Measurements from ENCODE around the gene CHMP3. TPM values are rescaled to one million over a fixed set of nuclear protein-coding genes. Genes with fewer than 3 reads are reported as not detected.
"Not testable (repeated sequence)": the region's sequence is repeated elsewhere in the genome, so short reads cannot be mapped to it uniquely, and the experiment has no call there.

The CHMP3 gene
- total RNA-seq, 1 experiment from 2014 or later: 22.7 TPM

DNA sequence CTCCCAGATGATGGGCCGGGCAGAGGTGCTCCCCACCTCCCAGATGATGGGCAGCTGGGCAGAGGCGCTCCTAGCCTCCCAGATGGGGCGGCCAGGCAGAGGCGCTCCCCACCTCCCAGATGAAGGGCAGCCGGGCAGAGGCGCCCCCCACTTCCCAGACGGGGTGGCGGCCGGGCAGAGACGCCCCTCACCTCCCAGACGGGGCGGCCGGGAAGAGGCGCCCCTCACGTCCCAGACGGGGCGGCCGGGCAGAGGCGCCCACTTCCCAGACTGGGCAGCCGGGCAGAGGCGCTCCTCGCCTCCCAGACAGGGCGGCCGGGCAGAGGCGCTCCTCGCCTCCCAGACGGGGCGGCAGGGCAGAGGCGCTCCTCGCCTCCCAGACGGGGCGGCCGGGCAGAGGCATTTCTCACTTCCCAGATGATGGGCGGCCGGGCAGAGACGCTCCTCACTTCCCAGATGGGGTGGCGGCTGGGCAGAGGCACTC is 14.3 kb downstream of the CHMP3 start:
- H3K27me3 Mint-ChIP-seq (ENCODE audit: low read depth); H3K27ac Mint-ChIP-seq; CTCF ChIA-PET; POLR2A ChIA-PET; ATAC-seq; DNase-seq (ENCODE audit: low spot score); H3K4me1 Mint-ChIP-seq; H3K4me3 Mint-ChIP-seq: not testable (repeated sequence)
- Mint-ChIP-seq H3K9me3 (peaks cover 48% of the 10 kb centered on the region), H3K36me3 (peaks cover 66% of the 10 kb centered on the region)

- H3K4me3 Mint-ChIP-seq; H3K27ac Mint-ChIP-seq; CTCF ChIA-PET; POLR2A ChIA-PET; H3K27me3 Mint-ChIP-seq (ENCODE audit: low read depth); DNase-seq (ENCODE audit: low spot score); ATAC-seq; H3K4me1 Mint-ChIP-seq: not testable (repeated sequence)
- peaks cover 72% of the 10 kb centered on the region for H3K36me3 Mint-ChIP-seq
- TF ChIP-seq GABPB1 (CRISPR knock-in tag; IDR thresholded peaks at IDR 0.05): peak; percentile 40; the same call in 1 of the 2 replicates
- H3K9me3 Mint-ChIP-seq: peaks cover 54% of the 10 kb centered on the region
These were observed 14.9 kb downstream of the CHMP3 start for GRCh38 chr2:86548165-86548912.

- H3K27ac Mint-ChIP-seq; POLR2A ChIA-PET; DNase-seq (ENCODE audit: low spot score); CTCF ChIA-PET; H3K4me3 Mint-ChIP-seq; H3K27me3 Mint-ChIP-seq (ENCODE audit: low read depth); ATAC-seq; H3K4me1 Mint-ChIP-seq: not testable (repeated sequence)
- Mint-ChIP-seq H3K36me3 (peaks cover 50% of the 10 kb centered on the region), H3K9me3 (peaks cover 42% of the 10 kb centered on the region)
These were observed 17.8 kb downstream of the CHMP3 start for GRCh38 chr2:86545296-86545924.

- peaks cover 42% of the 10 kb centered on the region for H3K9me3 Mint-ChIP-seq
- CTCF ChIA-PET; DNase-seq (ENCODE audit: low spot score); H3K4me1 Mint-ChIP-seq; H3K27ac Mint-ChIP-seq; H3K27me3 Mint-ChIP-seq (ENCODE audit: low read depth); ATAC-seq; H3K4me3 Mint-ChIP-seq; POLR2A ChIA-PET: not testable (repeated sequence)
- H3K36me3 Mint-ChIP-seq: peaks cover 47% of the 10 kb centered on the region
These were observed 18.8 kb downstream of the CHMP3 start for GRCh38 chr2:86544278-86545099.

DNA sequence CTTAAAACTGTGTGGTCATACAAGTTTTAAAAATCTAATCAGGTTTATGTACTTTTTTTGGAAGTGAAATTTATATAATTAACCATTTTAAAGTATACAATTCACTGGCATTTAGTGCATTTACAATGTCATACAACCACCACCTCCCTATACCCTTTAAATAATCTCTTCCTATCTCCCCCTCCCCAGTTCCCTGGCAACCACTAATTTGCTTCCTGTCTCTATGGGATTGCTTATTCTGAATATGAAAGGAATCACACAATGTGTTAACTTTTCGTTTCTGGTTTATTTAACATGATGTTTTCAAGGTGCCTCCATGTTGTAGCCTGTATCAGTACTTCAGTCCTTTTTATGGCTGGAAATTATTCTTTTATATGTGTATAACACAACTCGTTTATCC is 19.4 kb downstream of the CHMP3 start:
- H3K4me1 Mint-ChIP-seq: peaks cover 9% of the 10 kb centered on the region
- CTCF ChIA-PET: no interaction called here
- H3K27ac Mint-ChIP-seq: no peak overlapping the region
- DNase-seq (ENCODE audit: low spot score): no peak
- H3K36me3 Mint-ChIP-seq: peaks cover 50% of the 10 kb centered on the region
- H3K4me3 Mint-ChIP-seq: no peak overlapping the region
- H3K9me3 Mint-ChIP-seq: peaks cover 46% of the 10 kb centered on the region
- no peak for ATAC-seq
- POLR2A ChIA-PET: no interaction called here
- peaks cover 3% of the 10 kb centered on the region; the same call in 1 of the 2 replicates for H3K27me3 Mint-ChIP-seq (ENCODE audit: low read depth)
- TF ChIP-seq NFE2L1 (CRISPR knock-in tag; IDR thresholded peaks at IDR 0.05): no peak
- TF ChIP-seq SP1 (CRISPR knock-in tag; conservative IDR thresholded peaks at IDR 0.05): no peak
- TF ChIP-seq ETV6 (CRISPR knock-in tag; IDR thresholded peaks at IDR 0.05): no peak

DNA sequence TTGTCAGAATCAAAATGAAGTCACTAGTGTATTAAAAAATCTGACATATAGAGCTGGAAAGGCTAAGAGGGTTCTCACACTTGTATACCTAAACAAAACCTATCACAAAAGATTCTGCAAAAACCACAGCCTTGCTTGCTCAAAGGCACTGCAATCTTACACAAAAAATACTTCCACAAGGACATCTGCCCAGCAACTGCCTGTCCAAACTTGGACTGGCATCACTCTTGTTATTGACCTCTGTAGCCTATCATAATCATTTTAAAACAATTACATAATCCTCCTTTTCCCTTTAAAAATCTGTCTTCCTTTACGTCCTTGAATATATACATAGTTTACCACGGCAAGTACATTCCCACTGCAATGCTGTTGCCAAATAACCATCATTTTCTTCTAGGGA is 19.9 kb downstream of the CHMP3 start:
- peaks cover 9% of the 10 kb centered on the region for H3K4me1 Mint-ChIP-seq
- ATAC-seq (no peak), DNase-seq (ENCODE audit: low spot score) (no peak)
- H3K27me3 Mint-ChIP-seq (ENCODE audit: low read depth): peaks cover 3% of the 10 kb centered on the region; the same call in 1 of the 2 replicates
- H3K4me3 Mint-ChIP-seq: no peak overlapping the region
- ChIA-PET CTCF (no interaction called here), POLR2A (no interaction called here)
- TF ChIP-seq CBFB (CRISPR knock-in tag; IDR thresholded peaks at IDR 0.05; ENCODE audit: low read depth) (no peak), FOXK1 (CRISPR knock-in tag; IDR thresholded peaks at IDR 0.05) (no peak)
- H3K27ac Mint-ChIP-seq: no peak overlapping the region
- H3K9me3 Mint-ChIP-seq: peaks cover 48% of the 10 kb centered on the region
- H3K36me3 Mint-ChIP-seq: peaks cover 47% of the 10 kb centered on the region

DNA sequence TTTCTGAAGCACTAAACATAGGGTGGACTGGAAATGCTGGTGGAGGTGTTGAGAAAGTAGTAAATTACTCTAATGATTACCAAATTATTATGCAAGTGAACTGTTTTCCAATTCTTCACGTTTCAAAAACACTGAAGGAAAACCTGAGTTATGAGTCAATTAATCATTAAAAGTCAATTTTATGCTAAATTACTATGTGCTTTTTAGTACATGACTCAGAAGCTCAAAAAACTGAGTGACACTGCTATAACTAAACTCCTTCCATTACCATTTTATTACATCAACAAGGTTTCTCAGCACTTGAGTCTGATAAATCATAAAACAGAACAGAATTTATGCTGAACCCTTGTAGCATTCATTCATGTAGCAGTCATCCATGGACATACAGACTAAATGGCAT is 20.4 kb downstream of the CHMP3 start:
- H3K4me3 Mint-ChIP-seq: no peak overlapping the region
- POLR2A ChIA-PET: no interaction called here
- no peak for DNase-seq (ENCODE audit: low spot score)
- peaks cover 9% of the 10 kb centered on the region for H3K4me1 Mint-ChIP-seq
- peaks cover 48% of the 10 kb centered on the region for H3K9me3 Mint-ChIP-seq
- CTCF ChIA-PET: no interaction called here
- H3K27me3 Mint-ChIP-seq (ENCODE audit: low read depth): peaks cover 3% of the 10 kb centered on the region; the same call in 1 of the 2 replicates
- TF ChIP-seq MXD4 (CRISPR knock-in tag; IDR thresholded peaks at IDR 0.05; ENCODE audit: borderline replicate concordance): no peak
- no peak for TF ChIP-seq ZNF396 (CRISPR knock-in tag; IDR thresholded peaks at IDR 0.05; ENCODE audit: borderline replicate concordance)
- no peak for TF ChIP-seq ZNF532 (CRISPR knock-in tag; IDR thresholded peaks at IDR 0.05; ENCODE audit: borderline replicate concordance)
- no peak for TF ChIP-seq ETV6 (CRISPR knock-in tag; IDR thresholded peaks at IDR 0.05)
- TF ChIP-seq PREB (CRISPR knock-in tag; IDR thresholded peaks at IDR 0.05; ENCODE audit: borderline replicate concordance): no peak
- H3K27ac Mint-ChIP-seq: no peak overlapping the region
- H3K36me3 Mint-ChIP-seq: peaks cover 46% of the 10 kb centered on the region
- no peak for ATAC-seq
